ENCODE measurements around the gene CNEP1R1.

DNA sequence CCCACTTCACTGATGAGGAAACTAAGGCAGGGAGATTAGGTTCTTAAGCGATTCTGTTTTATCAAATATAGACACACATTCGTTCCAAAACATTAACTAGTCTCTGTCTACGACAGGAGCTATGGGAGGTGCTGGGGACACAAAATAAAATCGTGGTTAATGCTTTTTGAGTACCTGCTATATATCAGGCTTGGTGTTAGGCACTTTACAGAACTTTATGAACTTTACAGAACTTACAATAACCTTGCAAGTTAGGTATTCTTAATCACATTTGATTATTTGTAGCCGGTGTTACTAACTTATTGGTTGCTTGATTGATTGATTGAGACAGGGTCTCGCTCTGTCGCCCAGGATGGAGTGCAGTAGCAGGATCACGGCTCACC is 40.2 kb downstream of the CNEP1R1 start:
- TF ChIP-seq, protein P1, sequence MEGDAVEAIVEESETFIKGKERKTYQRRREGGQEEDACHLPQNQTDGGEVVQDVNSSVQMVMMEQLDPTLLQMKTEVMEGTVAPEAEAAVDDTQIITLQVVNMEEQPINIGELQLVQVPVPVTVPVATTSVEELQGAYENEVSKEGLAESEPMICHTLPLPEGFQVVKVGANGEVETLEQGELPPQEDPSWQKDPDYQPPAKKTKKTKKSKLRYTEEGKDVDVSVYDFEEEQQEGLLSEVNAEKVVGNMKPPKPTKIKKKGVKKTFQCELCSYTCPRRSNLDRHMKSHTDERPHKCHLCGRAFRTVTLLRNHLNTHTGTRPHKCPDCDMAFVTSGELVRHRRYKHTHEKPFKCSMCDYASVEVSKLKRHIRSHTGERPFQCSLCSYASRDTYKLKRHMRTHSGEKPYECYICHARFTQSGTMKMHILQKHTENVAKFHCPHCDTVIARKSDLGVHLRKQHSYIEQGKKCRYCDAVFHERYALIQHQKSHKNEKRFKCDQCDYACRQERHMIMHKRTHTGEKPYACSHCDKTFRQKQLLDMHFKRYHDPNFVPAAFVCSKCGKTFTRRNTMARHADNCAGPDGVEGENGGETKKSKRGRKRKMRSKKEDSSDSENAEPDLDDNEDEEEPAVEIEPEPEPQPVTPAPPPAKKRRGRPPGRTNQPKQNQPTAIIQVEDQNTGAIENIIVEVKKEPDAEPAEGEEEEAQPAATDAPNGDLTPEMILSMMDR (IDR thresholded peaks at IDR 0.05 in 4 of 5, conservative IDR thresholded peaks at IDR 0.05 in 1 of 5) = no peak
- no peak for TF ChIP-seq POLR2A (IDR thresholded peaks at IDR 0.05)
